Bone marrow (tissue), 2 donors: ENCODE data around the gene RESP18.

ENCODE experiments used
- DNase-seq, 2 donors: peaks; one replicate each; lab custom pipeline; 2025; lab: John Stamatoyannopoulos, UW

RESP18 gene

DNA sequence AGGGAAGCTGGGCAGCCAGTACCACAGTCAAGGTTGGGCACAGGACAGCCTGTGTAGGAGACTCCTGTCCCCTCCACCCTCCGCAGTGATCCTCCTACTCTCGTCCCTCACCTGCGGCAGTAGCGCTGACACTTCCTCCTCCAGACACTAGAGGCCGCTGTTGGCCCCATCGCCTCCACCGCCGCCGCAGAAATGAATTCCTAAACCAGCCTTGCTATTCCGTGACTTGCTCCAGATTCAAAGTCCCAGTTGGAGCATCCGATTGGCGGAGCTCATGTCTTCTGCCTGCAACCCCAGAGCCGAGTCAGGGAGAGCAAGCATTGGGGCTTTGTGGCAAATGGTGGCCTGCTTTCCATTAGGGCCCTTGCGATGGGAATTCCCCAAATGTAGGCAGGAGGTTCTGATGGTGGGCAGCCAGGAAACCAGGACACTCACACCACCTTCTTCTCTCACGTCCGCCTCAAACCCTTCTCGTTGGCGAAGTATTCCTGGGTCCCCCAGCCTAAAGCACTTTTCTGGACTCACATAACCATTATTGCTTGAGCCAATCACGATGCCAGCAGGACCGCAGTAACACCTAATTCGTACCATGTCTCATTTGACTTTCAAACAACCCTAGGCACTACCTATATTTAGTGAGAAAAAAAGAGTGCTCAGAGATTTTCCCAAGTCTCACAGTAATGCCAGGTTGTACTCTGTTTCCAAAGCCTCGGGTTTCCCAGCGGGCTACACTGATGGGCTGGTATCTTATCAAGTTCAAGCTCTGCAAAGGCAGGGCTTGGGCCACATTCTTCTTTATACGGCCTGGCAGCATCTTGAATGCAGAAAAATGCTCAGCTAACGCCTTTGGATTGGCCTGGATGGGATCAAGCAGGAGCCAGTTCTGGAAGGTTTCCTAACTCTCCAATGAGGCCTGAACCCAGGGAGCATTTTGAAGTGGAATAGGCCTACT is 54.6 kb downstream of the RESP18 start:
- peak; percentile 37 to 65 for DNase-seq
